ENCODE measurements around the gene ERFE. TPM values are rescaled to one million over a fixed set of nuclear protein-coding genes. Genes with fewer than 3 reads are reported as not detected.

The ERFE gene
- total RNA-seq, 1 donor from 2014 or later: 1.2 TPM

GRCh38 chr2:238116298-238117198 lies 42.2 kb upstream of the ERFE start:
- H3K4me3 Mint-ChIP-seq (ENCODE audit: unreplicated experiment): no peak overlapping the region
- no peak overlapping the region for H3K27ac Mint-ChIP-seq (ENCODE audit: unreplicated experiment)
- no peaks in the 10 kb centered on the region for H3K4me1 Mint-ChIP-seq (ENCODE audit: unreplicated experiment)
- no peak for DNase-seq (ENCODE audit: extremely low spot score, unreplicated experiment)
- TF ChIP-seq CTCF (IDR thresholded peaks at IDR 0.05): no peak
- H3K9me3 Mint-ChIP-seq (ENCODE audit: unreplicated experiment): peaks cover 16% of the 10 kb centered on the region
- H3K36me3 Mint-ChIP-seq (ENCODE audit: unreplicated experiment): peaks cover 6% of the 10 kb centered on the region
- peaks cover 9% of the 10 kb centered on the region for H3K27me3 Mint-ChIP-seq (ENCODE audit: unreplicated experiment)

- Mint-ChIP-seq H3K9me3 (ENCODE audit: unreplicated experiment) (peaks cover 9% of the 10 kb centered on the region), H3K27ac (ENCODE audit: unreplicated experiment) (no peak overlapping the region), H3K27me3 (ENCODE audit: unreplicated experiment) (peaks cover 9% of the 10 kb centered on the region), H3K4me1 (ENCODE audit: unreplicated experiment) (no peaks in the 10 kb centered on the region), H3K4me3 (ENCODE audit: unreplicated experiment) (no peak overlapping the region), H3K36me3 (ENCODE audit: unreplicated experiment) (peaks cover 4% of the 10 kb centered on the region)
- TF ChIP-seq CTCF (IDR thresholded peaks at IDR 0.05): no peak
- no peak for DNase-seq (ENCODE audit: extremely low spot score, unreplicated experiment)
Observed at GRCh38 chr2:238117199-238118154, 41.3 kb upstream of the ERFE start.

GRCh38 chr2:238119756-238120462 lies 38.9 kb upstream of the ERFE start:
- Mint-ChIP-seq H3K4me1 (ENCODE audit: unreplicated experiment) (no peaks in the 10 kb centered on the region), H3K27ac (ENCODE audit: unreplicated experiment) (no peak overlapping the region), H3K36me3 (ENCODE audit: unreplicated experiment) (no peaks in the 10 kb centered on the region), H3K4me3 (ENCODE audit: unreplicated experiment) (no peak overlapping the region), H3K27me3 (ENCODE audit: unreplicated experiment) (peaks cover 6% of the 10 kb centered on the region), H3K9me3 (ENCODE audit: unreplicated experiment) (no peaks in the 10 kb centered on the region)
- TF ChIP-seq CTCF (IDR thresholded peaks at IDR 0.05): no peak
- no peak for DNase-seq (ENCODE audit: extremely low spot score, unreplicated experiment)

GRCh38 chr2:238120463-238121298 lies 38.1 kb upstream of the ERFE start:
- no peak for TF ChIP-seq CTCF (IDR thresholded peaks at IDR 0.05)
- no peak overlapping the region for H3K27ac Mint-ChIP-seq (ENCODE audit: unreplicated experiment)
- H3K36me3 Mint-ChIP-seq (ENCODE audit: unreplicated experiment): no peaks in the 10 kb centered on the region
- no peaks in the 10 kb centered on the region for H3K9me3 Mint-ChIP-seq (ENCODE audit: unreplicated experiment)
- no peak for DNase-seq (ENCODE audit: extremely low spot score, unreplicated experiment)
- H3K4me1 Mint-ChIP-seq (ENCODE audit: unreplicated experiment): no peaks in the 10 kb centered on the region
- H3K27me3 Mint-ChIP-seq (ENCODE audit: unreplicated experiment): peaks cover 6% of the 10 kb centered on the region
- H3K4me3 Mint-ChIP-seq (ENCODE audit: unreplicated experiment): no peak overlapping the region

Data from osteocyte (in vitro differentiated cells).